Activated CD4-positive, alpha-beta T cell treated with anti-CD3 and anti-CD28 coated beads, Interleukin-2, Interleukin-6, amounts not matched to agents 100 ng/mL and 50 ng/mL, durations not matched to agents 16 hours and 8 hours (primary cell): ENCODE measurements around the gene ARMCX4.
A peak's percentile ranks its signal among the peaks of the same experiment; 100 is the strongest.
"Not testable (repeated sequence)": the region's sequence is repeated elsewhere in the genome, so short reads cannot be mapped to it uniquely, and the experiment has no call there.

ENCODE experiments used
- DNase-seq: peaks from one replicate; pipeline ENCODE4 v3.0.0-alpha.2; 2020

ARMCX4 gene

GRCh38 chrX:101485212-101485949 lies at the start of gene ARMCX4:
ARMCX4 (plus strand) TSS chrX:101485456; CDS start chrX:101488590, 3,134 bp downstream.
- DNase-seq: peak; percentile 32

GRCh38 chrX:101442085-101442484 lies 43.2 kb upstream of the ARMCX4 start:
- DNase-seq: no peak

GRCh38 chrX:101449279-101449678 lies 36.0 kb upstream of the ARMCX4 start:
- no peak for DNase-seq

- DNase-seq: no peak
These were observed 35.2 kb upstream of the ARMCX4 start for GRCh38 chrX:101450085-101450484.

- DNase-seq: no peak
These were observed 34.3 kb upstream of the ARMCX4 start for GRCh38 chrX:101450961-101451360.

GRCh38 chrX:101452056-101452455 lies 33.2 kb upstream of the ARMCX4 start:
- DNase-seq: no peak

GRCh38 chrX:101460669-101461068 lies 24.6 kb upstream of the ARMCX4 start:
- no peak for DNase-seq

GRCh38 chrX:101462892-101463291 lies 22.4 kb upstream of the ARMCX4 start:
- DNase-seq: peak; percentile 8

- no peak for DNase-seq
These were observed 6.9 kb upstream of the ARMCX4 start for GRCh38 chrX:101478366-101478765.

- DNase-seq: no peak
These were observed 3.0 kb upstream of the ARMCX4 start for GRCh38 chrX:101482296-101482695.

- DNase-seq: no peak
These were observed 1.6 kb upstream of the ARMCX4 start for GRCh38 chrX:101483705-101484104.

- DNase-seq: no peak
These were observed 1.1 kb upstream of the ARMCX4 start for GRCh38 chrX:101484135-101484534.

GRCh38 chrX:101488796-101489195 lies 3.5 kb downstream of the ARMCX4 start:
- DNase-seq: no peak

- DNase-seq: no peak
These were observed 6.7 kb downstream of the ARMCX4 start for GRCh38 chrX:101491943-101492342.

GRCh38 chrX:101493225-101493624 lies 8.0 kb downstream of the ARMCX4 start:
- no peak for DNase-seq

GRCh38 chrX:101502929-101503328 lies 17.7 kb downstream of the ARMCX4 start:
- DNase-seq: not testable (repeated sequence)

GRCh38 chrX:101507372-101507771 lies 22.1 kb downstream of the ARMCX4 start:
- no peak for DNase-seq

GRCh38 chrX:101507986-101508385 lies 22.7 kb downstream of the ARMCX4 start:
- DNase-seq: no peak

GRCh38 chrX:101530944-101531343 lies 45.7 kb downstream of the ARMCX4 start:
- no peak for DNase-seq
